Measurements from ENCODE around the gene CDKN2D. TPM values are rescaled to one million over a fixed set of nuclear protein-coding genes. Genes with fewer than 3 reads are reported as not detected.

The CDKN2D gene
- total RNA-seq, 1 donor from 2014 or later = 3.4 TPM

DNA sequence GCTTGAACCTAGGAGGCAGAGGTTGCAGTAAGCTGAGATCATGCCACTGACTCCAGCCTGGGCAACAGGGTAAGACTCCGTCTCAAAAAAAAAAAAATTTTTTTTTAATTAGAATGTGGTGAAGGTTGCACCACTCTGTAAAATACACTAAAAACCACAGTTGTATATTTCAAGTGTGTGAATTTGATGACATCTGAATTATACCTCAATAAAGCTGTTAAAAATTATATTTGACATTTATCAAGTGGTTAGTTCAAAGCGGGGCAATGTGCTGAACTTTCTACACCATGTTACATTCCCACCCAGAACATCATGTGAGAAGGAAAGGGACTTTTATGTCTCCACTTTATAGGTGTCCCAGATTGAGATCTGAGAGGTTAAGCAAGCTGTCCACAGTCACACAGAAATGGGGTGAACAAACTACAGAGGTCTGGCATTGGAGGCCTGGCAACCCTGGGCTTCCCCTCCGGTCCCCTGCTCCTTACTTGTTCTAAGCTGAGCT is 45.6 kb downstream of the CDKN2D start:
- H3F3A ChIP-seq (ENCODE audit: low read depth) = no peaks in the 10 kb centered on the region
- H3K27ac ChIP-seq = no peak overlapping the region
- Mint-ChIP-seq H3K9me3 (peaks cover 3% of the 10 kb centered on the region), H3K4me3 (no peak overlapping the region), H3K27ac (no peak overlapping the region), H3K4me1 (peaks cover 10% of the 10 kb centered on the region), H3K36me3 (no peaks in the 10 kb centered on the region), H3K27me3 (ENCODE audit: insufficient read depth, low read depth) (peaks cover 13% of the 10 kb centered on the region)
- no peak overlapping the region for H3K4me2 ChIP-seq
- H3K4me3 ChIP-seq = no peak overlapping the region
- no peaks in the 10 kb centered on the region for H4K20me1 ChIP-seq (ENCODE audit: low read depth)
- H3K36me3 ChIP-seq = no peaks in the 10 kb centered on the region
- H3K27me3 ChIP-seq = peaks cover 29% of the 10 kb centered on the region
- peaks cover 5% of the 10 kb centered on the region for H3K4me1 ChIP-seq
- no peak overlapping the region for H2AFZ ChIP-seq (replicated peaks)
- no peaks in the 10 kb centered on the region for H3K9me3 ChIP-seq (ENCODE audit: low read depth)
- TF ChIP-seq EZH2 (IDR thresholded peaks at IDR 0.05) (no peak), EZH2phosphoT487 (IDR thresholded peaks at IDR 0.05) (no peak)
- TF ChIP-seq, protein P1, sequence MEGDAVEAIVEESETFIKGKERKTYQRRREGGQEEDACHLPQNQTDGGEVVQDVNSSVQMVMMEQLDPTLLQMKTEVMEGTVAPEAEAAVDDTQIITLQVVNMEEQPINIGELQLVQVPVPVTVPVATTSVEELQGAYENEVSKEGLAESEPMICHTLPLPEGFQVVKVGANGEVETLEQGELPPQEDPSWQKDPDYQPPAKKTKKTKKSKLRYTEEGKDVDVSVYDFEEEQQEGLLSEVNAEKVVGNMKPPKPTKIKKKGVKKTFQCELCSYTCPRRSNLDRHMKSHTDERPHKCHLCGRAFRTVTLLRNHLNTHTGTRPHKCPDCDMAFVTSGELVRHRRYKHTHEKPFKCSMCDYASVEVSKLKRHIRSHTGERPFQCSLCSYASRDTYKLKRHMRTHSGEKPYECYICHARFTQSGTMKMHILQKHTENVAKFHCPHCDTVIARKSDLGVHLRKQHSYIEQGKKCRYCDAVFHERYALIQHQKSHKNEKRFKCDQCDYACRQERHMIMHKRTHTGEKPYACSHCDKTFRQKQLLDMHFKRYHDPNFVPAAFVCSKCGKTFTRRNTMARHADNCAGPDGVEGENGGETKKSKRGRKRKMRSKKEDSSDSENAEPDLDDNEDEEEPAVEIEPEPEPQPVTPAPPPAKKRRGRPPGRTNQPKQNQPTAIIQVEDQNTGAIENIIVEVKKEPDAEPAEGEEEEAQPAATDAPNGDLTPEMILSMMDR (IDR thresholded peaks at IDR 0.05) = no peak
- no peak for DNase-seq (ENCODE audit: low spot score)
- no peaks in the 10 kb centered on the region for H3K79me2 ChIP-seq (ENCODE audit: low read depth)
- no peak overlapping the region for H3K9ac ChIP-seq

DNA sequence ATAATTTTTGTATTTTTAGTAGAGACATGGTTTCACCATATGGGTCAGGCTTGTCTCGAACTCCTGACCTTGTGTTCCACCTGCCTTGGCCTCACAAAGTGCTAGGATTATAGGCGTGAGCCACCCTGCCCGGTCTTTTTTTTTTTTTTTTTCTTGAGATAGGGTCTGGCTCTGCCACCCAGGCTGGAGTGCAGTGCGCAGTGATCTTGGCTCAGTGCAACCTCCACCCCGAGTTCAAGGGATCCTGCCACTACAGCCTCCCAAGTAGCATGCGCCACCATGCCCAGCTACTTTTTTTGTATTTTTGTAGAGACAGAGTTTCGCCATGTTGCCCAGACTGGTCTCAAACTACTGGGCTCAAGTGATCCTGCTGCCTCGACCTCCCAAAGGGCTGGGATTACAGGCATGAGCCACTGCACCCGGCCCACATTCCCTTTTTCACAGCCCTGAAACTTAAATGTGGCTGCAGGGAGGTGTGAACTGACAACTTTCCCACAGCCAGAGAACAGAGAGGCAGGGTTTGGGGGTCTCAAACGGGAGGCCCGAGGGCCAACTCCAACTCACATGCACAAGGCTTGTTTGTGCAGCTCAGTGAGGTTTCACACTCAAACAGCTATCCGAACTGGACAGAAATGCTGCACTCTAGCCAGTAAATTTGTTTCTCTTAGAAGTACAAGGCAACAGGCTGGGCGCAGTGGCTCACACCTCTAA is 47.2 kb downstream of the CDKN2D start:
- Histone ChIP-seq H3K9me3 (ENCODE audit: low read depth) (no peaks in the 10 kb centered on the region), H4K20me1 (ENCODE audit: low read depth) (peaks cover 3% of the 10 kb centered on the region), H3K4me2 (no peak overlapping the region), H3K9ac (no peak overlapping the region), H3F3A (ENCODE audit: low read depth) (peaks cover 3% of the 10 kb centered on the region), H3K79me2 (ENCODE audit: low read depth) (no peaks in the 10 kb centered on the region), H3K36me3 (no peaks in the 10 kb centered on the region), H3K27me3 (peaks cover 44% of the 10 kb centered on the region), H3K27ac (no peak overlapping the region), H3K4me1 (peaks cover 21% of the 10 kb centered on the region), H2AFZ (replicated peaks) (no peak overlapping the region), H3K4me3 (no peak overlapping the region)
- Mint-ChIP-seq H3K4me3 (no peak overlapping the region), H3K27ac (no peak overlapping the region), H3K36me3 (no peaks in the 10 kb centered on the region), H3K27me3 (ENCODE audit: insufficient read depth, low read depth) (peaks cover 17% of the 10 kb centered on the region), H3K9me3 (peaks cover 3% of the 10 kb centered on the region), H3K4me1 (peaks cover 16% of the 10 kb centered on the region)
- DNase-seq (ENCODE audit: low spot score) = no peak
- TF ChIP-seq EZH2 (IDR thresholded peaks at IDR 0.05) = no peak
- TF ChIP-seq EZH2phosphoT487 (IDR thresholded peaks at IDR 0.05) = no peak
- TF ChIP-seq, protein P1 (IDR thresholded peaks at IDR 0.05) = no peak

DNA sequence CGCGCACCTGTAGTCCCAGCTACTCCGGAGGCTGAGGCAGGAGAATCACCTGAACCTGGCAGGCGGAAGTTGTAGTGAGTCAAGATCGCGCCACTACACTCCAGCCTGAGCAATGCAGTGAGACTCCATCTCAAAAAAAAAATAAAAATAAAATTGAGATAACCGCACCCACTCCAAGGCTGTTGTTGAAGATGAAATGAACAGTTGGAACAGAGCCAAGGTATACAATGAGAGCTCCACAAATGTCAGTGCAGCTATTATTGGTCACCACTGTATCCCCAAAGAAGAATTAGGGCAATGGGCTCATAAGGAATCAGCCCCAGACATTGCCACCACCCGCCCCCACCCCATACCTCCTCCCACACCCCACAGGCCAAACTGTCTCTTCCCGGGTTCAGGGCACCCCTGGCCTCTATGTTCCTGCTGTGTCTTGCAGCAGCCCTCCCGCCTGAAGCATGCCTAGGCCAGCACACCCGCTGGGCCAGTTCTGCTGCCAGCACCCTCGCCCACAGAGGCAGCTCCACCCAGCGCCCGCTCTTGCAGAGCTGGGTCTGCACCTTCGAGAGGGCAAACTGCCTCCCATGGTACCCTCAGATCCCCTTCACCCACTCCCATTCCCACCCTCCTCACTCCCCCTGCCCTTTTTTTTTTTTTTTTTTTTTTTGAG is 48.0 kb downstream of the CDKN2D start:
- H3K36me3 ChIP-seq = no peaks in the 10 kb centered on the region
- H3K27ac Mint-ChIP-seq = no peak overlapping the region
- peaks cover 21% of the 10 kb centered on the region for H3K4me1 ChIP-seq
- H3K9me3 Mint-ChIP-seq = peaks cover 3% of the 10 kb centered on the region
- no peaks in the 10 kb centered on the region for H3K36me3 Mint-ChIP-seq
- no peaks in the 10 kb centered on the region for H3K79me2 ChIP-seq (ENCODE audit: low read depth)
- no peak overlapping the region for H2AFZ ChIP-seq (replicated peaks)
- DNase-seq (ENCODE audit: low spot score) = no peak
- peaks cover 23% of the 10 kb centered on the region for H3K4me1 Mint-ChIP-seq
- TF ChIP-seq, protein P1 (IDR thresholded peaks at IDR 0.05) = no peak
- no peak for TF ChIP-seq EZH2phosphoT487 (IDR thresholded peaks at IDR 0.05)
- TF ChIP-seq EZH2 (IDR thresholded peaks at IDR 0.05) = no peak
- H3K27me3 Mint-ChIP-seq (ENCODE audit: insufficient read depth, low read depth) = peaks cover 24% of the 10 kb centered on the region
- no peak overlapping the region for H3K4me3 Mint-ChIP-seq
- H3K27me3 ChIP-seq = peaks cover 53% of the 10 kb centered on the region
- no peak overlapping the region for H3K27ac ChIP-seq
- H3K4me2 ChIP-seq = no peak overlapping the region
- H3K9ac ChIP-seq = no peak overlapping the region
- H3K4me3 ChIP-seq = no peak overlapping the region
- no peaks in the 10 kb centered on the region for H3K9me3 ChIP-seq (ENCODE audit: low read depth)
- H3F3A ChIP-seq (ENCODE audit: low read depth) = peaks cover 7% of the 10 kb centered on the region
- peaks cover 6% of the 10 kb centered on the region for H4K20me1 ChIP-seq (ENCODE audit: low read depth)
